HG03196 (cell line): ENCODE measurements around the gene PRSS57.

Source experiments
- ATAC-seq: cut with Tn5 transposase; IDR thresholded peaks from one replicate; pipeline ENCODE4 v1.9.1; 2021; ENCODE audit not compliant: unreplicated experiment

PRSS57 gene

GRCh38 chr19:653425-653824, 41.8 kb downstream of the PRSS57 start:
- ATAC-seq, result no peak

- ATAC-seq, result no peak
These were observed 42.5 kb downstream of the PRSS57 start for GRCh38 chr19:652467-653389.

- ATAC-seq, result no peak
These were observed 43.3 kb downstream of the PRSS57 start for GRCh38 chr19:651991-652390.

DNA sequence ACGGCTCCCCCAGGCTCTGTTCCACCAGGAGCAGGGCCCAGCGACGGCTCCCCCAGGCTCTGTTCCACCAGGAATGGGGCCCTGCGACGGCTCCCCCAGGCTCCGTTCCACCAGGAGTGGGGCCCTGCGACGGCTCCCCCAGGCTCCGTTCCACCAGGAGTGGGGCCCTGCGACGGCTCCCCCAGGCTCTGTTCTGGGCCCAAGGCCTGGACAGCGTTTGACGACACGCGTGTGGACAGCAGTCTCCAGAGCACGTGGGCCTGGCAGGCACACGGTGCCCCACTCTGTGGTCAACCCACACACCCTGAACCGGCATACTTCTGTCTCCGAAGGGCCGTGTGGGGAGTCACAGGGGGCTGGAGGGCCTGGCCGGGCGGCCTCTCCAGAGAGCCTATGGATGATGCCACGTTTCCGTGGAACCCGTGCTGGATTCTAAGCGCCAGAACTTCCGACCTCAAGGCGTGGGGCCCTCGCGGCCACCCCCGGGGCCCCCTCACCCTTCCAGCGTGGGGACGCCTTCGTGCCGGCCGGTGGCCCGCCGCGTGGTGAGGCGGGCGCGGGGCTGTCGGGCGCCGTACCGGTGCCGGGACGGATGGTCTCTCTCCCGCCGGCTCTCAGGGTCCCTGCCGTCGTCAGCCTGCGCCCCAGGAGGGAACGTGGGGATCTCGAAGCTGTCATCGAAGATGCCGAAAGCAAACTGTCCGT, 44.0 kb downstream of the PRSS57 start:
- no peak for ATAC-seq

DNA sequence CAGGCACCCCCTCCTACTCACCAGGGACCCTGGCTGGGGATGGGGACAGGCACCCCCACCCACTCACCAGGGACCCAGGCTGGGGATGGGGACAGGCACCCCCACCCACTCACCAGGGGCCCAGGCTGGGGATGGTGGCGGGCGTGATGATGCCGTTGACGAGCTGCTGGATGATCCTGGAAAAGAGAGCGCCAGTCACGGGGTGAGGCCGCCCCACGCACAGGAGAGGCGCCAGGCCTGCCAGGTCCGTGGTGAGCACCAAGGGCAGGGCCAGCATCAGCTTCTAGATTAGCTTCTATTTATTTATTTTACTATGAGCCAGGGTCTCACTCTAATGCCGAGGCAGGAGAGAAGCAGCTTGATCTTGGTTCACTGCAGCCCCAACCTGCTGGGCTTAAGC, 45.1 kb downstream of the PRSS57 start:
- ATAC-seq, result no peak

GRCh38 chr19:648904-649801, 46.1 kb downstream of the PRSS57 start:
- no peak for ATAC-seq

DNA sequence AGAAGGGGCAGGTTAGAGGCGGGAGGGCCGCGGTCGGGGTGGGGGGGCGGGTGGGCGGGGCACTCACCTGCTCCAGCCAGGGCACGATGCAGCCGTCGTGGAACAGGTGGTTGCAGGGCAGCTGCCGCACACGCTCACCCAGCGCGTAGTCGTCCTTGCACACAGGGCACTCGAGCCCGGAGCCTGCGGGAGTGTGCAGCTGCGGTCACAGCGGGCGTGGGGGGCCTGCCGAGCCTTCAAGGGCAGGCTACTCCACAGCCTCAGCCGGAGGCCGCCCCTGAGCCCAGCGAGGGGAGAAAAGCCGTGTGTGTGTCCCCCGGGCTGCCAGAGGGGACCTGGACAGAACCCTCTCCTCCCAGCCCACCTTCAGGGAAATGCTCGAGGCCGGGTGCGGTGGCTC, 46.9 kb downstream of the PRSS57 start:
- ATAC-seq, result no peak

GRCh38 chr19:647566-648284, 47.5 kb downstream of the PRSS57 start:
- ATAC-seq, result no peak

- ATAC-seq, result no peak
These were observed 48.3 kb downstream of the PRSS57 start for GRCh38 chr19:646779-647565.

- ATAC-seq, result no peak
These were observed 49.1 kb downstream of the PRSS57 start for GRCh38 chr19:645912-646778.

- ATAC-seq, result no peak
These were observed 50.5 kb downstream of the PRSS57 start for GRCh38 chr19:644789-645188.

DNA sequence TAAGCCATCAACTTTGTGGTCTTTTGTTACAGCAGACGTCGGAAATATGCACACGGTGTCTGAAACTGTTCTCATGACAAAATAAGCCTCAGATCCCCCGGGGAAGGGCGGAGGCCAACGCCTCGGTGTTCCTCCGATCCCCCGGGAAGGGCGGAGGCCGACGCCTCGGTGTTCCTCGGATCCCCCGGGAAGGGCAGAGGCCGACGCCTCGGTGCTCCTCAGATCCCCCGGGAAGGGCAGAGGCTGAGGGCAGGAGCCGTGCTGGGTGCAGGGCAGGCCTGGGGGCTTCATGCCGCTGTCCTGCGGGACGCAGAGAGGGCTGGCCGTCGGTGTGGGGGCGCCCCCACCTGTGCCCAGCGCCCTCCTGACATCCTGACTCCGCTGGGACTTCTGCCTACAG, 50.9 kb downstream of the PRSS57 start:
- ATAC-seq, result no peak

DNA sequence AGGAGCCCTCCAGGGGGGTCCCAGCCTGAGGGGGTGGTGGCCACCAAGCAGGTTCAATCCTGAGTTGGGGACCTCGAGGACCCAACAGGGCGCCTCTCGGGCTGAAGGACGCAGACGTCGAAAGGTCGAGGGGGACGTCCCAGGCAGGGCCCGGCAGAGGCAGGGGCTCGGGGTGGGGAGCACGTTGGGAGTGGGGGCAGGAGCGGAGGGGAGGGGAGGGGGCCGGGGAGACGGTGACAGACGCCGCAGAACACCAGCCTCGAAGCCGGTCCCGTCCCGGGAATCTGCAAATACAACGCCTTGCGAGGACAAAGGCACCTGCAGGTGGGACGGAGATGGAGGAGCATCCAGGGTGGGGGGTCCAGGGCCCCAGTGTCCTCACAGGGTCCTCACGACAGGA, 51.5 kb downstream of the PRSS57 start:
- ATAC-seq, result no peak

DNA sequence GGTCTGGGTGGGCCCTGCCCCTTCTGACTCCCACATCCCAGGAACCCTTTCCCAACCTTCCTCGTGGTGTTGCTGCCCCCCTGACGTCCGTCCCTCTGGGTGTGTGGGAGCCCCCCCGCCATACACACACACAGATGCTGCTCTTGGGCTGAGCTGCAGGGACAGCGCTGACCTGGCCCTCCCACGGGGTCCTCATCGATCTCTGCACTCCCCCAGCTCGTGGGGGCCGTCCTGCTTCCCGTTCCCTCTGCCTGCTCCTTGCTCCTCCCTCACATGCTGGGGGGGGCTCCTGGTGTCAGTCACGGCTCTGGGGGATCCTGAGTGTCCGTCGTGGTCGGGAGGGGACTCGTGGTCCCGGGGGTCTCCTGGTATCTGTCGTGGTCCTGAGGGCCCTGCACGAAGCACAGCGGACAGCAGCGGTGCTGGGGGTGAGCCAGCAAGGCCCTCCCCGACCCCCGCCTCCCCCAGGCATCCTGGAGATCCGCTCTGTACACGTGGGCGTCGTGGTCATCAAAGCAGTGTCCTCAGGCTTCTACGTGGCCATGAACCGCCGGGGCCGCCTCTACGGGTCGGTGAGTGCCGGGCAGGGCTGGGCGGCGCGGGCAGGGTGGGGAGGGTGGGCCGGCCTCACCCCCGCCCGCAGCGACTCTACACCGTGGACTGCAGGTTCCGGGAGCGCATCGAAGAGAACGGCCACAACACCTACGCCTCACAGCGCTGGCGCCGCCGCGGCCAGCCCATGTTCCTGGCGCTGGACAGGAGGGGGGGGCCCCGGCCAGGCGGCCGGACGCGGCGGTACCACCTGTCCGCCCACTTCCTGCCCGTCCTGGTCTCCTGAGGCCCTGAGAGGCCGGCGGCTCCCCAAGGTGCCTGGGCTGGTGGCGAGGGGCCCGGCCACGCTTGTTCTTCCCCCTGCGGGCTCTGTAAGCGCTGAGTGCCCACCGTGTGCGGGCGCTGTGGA, 52.2 kb downstream of the PRSS57 start:
- ATAC-seq, result no peak

DNA sequence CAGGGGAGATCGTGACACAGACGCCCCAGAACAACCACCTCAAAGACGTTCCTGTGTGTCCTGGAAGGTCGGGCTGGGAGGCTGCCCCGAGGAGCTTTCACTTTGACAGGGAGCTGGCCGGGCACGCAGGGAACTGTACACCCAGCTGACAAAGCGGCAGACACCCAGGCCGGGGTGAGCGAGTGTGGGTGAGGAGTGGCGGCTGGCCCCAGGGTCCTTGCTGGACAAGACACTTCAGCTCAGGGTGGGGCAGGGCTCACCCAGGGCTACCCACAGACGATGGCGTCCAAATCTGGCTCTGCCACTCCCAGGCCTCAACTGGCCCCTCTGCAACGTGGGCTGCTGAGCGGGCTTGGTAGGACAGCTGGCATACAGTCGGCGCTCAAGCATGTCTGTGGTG, 53.5 kb downstream of the PRSS57 start:
- ATAC-seq, result no peak

- no peak for ATAC-seq
These were observed 54.6 kb downstream of the PRSS57 start for GRCh38 chr19:640606-641189.

DNA sequence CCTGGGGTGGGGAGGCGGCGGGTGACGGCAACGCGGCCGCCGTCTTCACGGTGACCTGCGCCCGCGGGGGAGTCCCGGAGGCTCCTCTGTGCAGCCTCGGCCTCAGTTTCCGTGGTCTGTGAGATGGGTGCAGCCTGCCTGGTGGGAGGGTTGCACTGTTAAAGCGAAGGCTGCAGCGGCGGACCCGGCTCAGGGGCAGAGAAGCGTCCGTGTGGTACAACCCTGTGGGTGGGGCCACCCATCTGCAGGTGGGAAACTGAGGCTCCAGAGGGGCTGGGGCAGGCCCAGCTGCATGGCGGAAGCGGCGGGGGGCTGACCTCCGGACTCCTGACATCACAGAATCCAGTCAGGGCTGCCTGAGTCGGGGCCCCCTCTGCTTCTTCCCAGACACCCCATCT, 55.1 kb downstream of the PRSS57 start:
- ATAC-seq, result no peak
